ENCODE results near the gene INPPL1. TPM values are rescaled to one million over a fixed set of nuclear protein-coding genes. Genes with fewer than 3 reads are reported as not detected.

INPPL1 gene
- total RNA-seq, result 92.4 and 138 TPM in 2 replicates

GRCh38 chr11:72224564-72225410 lies at the start of gene INPPL1:
INPPL1 (plus strand) TSS chr11:72224767; CDS start chr11:72224985, 218 bp downstream.

GRCh38 chr11:72191961-72192381 lies 32.6 kb upstream of the INPPL1 start, which contains the start of gene FOLR1:
FOLR1 (plus strand) TSS chr11:72192140; CDS start chr11:72192174, 34 bp downstream.

GRCh38 chr11:72216638-72217037 lies 7.9 kb upstream of the INPPL1 start, which contains the start of gene FOLR2:
FOLR2 (plus strand) TSS chr11:72216794; CDS start chr11:72218585, 1,791 bp downstream.

GRCh38 chr11:72244060-72244360 lies 19.4 kb downstream of the INPPL1 start, which contains the start of gene PHOX2A:
PHOX2A (minus strand) TSS chr11:72244176; CDS start chr11:72244004, 172 bp downstream.

Other genes with a start within 250 kb of the INPPL1 start
- 3.3 and 3.7 TPM in 2 replicates for gene IL18BP, start 225.9 kb upstream of the INPPL1 start, total RNA-seq
- 132 and 185 TPM in 2 replicates for gene NUMA1, start 144.2 kb upstream of the INPPL1 start, total RNA-seq
- 3.7 and 5.3 TPM in 2 replicates for gene LRRC51, start 143.9 kb upstream of the INPPL1 start, total RNA-seq
- 132 and 155 TPM in 2 replicates for gene LAMTOR1, start 121.5 kb upstream of the INPPL1 start, total RNA-seq
- gene TOMT, start 118.8 kb upstream of the INPPL1 start, total RNA-seq, result not detected in 2 replicates
- 25.5 and 43.1 TPM in 2 replicates for gene ANAPC15, start 112.1 kb upstream of the INPPL1 start, total RNA-seq
- 2.1 TPM in 1 of 2 replicates, not detected in the other for gene FOLR3, start 89.0 kb upstream of the INPPL1 start, total RNA-seq
- gene FOLR1, start 32.6 kb upstream of the INPPL1 start, total RNA-seq, result not detected in 2 replicates
- not detected in 2 replicates for gene FOLR2, start 8.0 kb upstream of the INPPL1 start, total RNA-seq
- gene PHOX2A, start 19.4 kb downstream of the INPPL1 start, total RNA-seq, result not detected in 2 replicates
- 36.5 and 72.6 TPM in 2 replicates for gene CLPB, start 209.8 kb downstream of the INPPL1 start, total RNA-seq

Measured in placental pericyte (primary cell).